HCT116 (cell line): ENCODE measurements around the gene CDON. TPM values are rescaled to one million over a fixed set of nuclear protein-coding genes. Genes with fewer than 3 reads are reported as not detected.

Experiments
- ATAC-seq: fragments of 200-7000 bp; cut with Tn5 transposase; 2 replicates; pipeline ENCODE4 v1.9.1; 2020; ENCODE audit warnings: mild to moderate bottlenecking, moderate library complexity
- BruUV-seq: library from RNA; stranded (reverse); fragments of 400-500 nt; replicated peaks from 2 replicates; lab custom pipeline; 2021; lab: Mats Ljungman, UMichigan
- CTCF ChIA-PET: fragments of 300-600 bp; sonication (Branson Sonifier 250); formaldehyde crosslinking; loops from one replicate; lab custom pipeline; 2021; ENCODE audit warnings: antibody characterized with exemption; lab: Charles Lee
- POLR2A ChIA-PET: fragments of 300-600, 350-600 bp; sonication (Branson Sonifier 250); formaldehyde crosslinking; loops from one replicate; lab custom pipeline; 2021; ENCODE audit warnings: antibody characterized with exemption; lab: Charles Lee
- RAD21 ChIA-PET, 2 experiments: fragments of 300-600 bp; sonication (Branson Sonifier 250); formaldehyde crosslinking; loops; one replicate each; lab custom pipeline; 2023; ENCODE audit warnings: low total read pairs in 2 of 2; ENCODE audit not compliant: uncharacterized antibody in 2 of 2, unreplicated experiment in 2 of 2, low non-redundant PET in 1 of 2; lab: Charles Lee
- DNase-seq: peaks from one replicate; pipeline ENCODE4 v3.0.0-alpha.2; 2010; ENCODE audit warnings: low read depth, low spot score
- H2AFZ ChIP-seq: fragments of 200-600 bp; shearing (Covaris generic), sonication (generic); 2 replicates; pipeline ENCODE4 v1.6.1; 2017; ENCODE audit warnings: low read depth, mixed run types, mixed read lengths, antibody characterized with exemption, low read length; ENCODE audit not compliant: poor library complexity, severe bottlenecking
- H3K27ac ChIP-seq: 2 replicates; pipeline ENCODE4 v1.5.1; 2012; ENCODE audit warnings: low read depth, low read length
- H3K27me3 ChIP-seq: fragments of 200-600 bp; sonication (generic); 2 replicates; pipeline ENCODE4 v1.6.1; 2016; ENCODE audit warnings: mixed run types, low read length, mixed read lengths; ENCODE audit not compliant: insufficient read depth
- H3K36me3 ChIP-seq, 2 experiments: fragments of 200-500 bp in 1 of 2; fragments of 200-600 bp in 1 of 2; sonication (Bioruptor generic) in 1 of 2; sonication (generic) in 1 of 2; 2 replicates each; pipeline versions ENCODE4 v1.5.1 to v1.6.1; 2014 to 2016; ENCODE audit warnings: low read length in 2 of 2, inconsistent platforms in 1 of 2, mixed read lengths in 1 of 2, mixed run types in 1 of 2; ENCODE audit not compliant: insufficient read depth in 2 of 2, control insufficient read depth in 1 of 2
- H3K4me1 ChIP-seq, 2 experiments: fragments of 200-600 bp in 1 of 2; sonication (generic) in 1 of 2; 2 replicates each; pipeline versions ENCODE4 v1.5.1 to v1.6.1; 2012 to 2017; ENCODE audit warnings: low read length in 2 of 2, inconsistent platforms in 1 of 2, mild to moderate bottlenecking in 1 of 2, mixed read lengths in 1 of 2, mixed run types in 1 of 2, moderate library complexity in 1 of 2; ENCODE audit not compliant: insufficient read depth in 2 of 2, control insufficient read depth in 1 of 2
- H3K4me2 ChIP-seq: fragments of 200-600 bp; sonication (generic); 2 replicates; pipeline ENCODE4 v1.6.1; 2017; ENCODE audit warnings: mixed run types, low read length, mixed read lengths
- H3K4me3 ChIP-seq, 2 experiments: fragments of 200-600 bp in 1 of 2; sonication (generic) in 1 of 2; replicated peaks in 1 of 2; 2 replicates each; pipeline ENCODE4 v1.5.1; 2011 to 2016; ENCODE audit warnings: low read length in 2 of 2, control low read depth in 1 of 2, low read depth in 1 of 2, mild to moderate bottlenecking in 1 of 2, mixed read lengths in 1 of 2, mixed run types in 1 of 2
- H3K79me2 ChIP-seq: fragments of 200-600 bp; sonication (generic); 2 replicates; pipeline ENCODE4 v1.6.1; 2017; ENCODE audit warnings: mild to moderate bottlenecking, mixed run types, low read length, moderate library complexity, mixed read lengths; ENCODE audit not compliant: insufficient read depth
- H3K9ac ChIP-seq: fragments of 200-600 bp; sonication (generic); 2 replicates; pipeline ENCODE4 v1.6.1; 2016; ENCODE audit warnings: low read length, mixed read lengths
- H3K9me2 ChIP-seq: fragments of 200-600 bp; sonication (generic), shearing (Covaris generic); 2 replicates; pipeline ENCODE4 v1.6.1; 2017; ENCODE audit warnings: mixed run types, mild to moderate bottlenecking, moderate library complexity; ENCODE audit not compliant: insufficient read depth
- H3K9me3 ChIP-seq, 2 experiments: fragments of 200-500 bp in 1 of 2; fragments of 200-600 bp in 1 of 2; sonication (Bioruptor generic) in 1 of 2; sonication (generic) in 1 of 2; 2 replicates each; pipeline ENCODE4 v1.6.1; 2014 to 2017; ENCODE audit warnings: low read length in 2 of 2, mixed read lengths in 2 of 2, inconsistent platforms in 1 of 2, low read depth in 1 of 2, mild to moderate bottlenecking in 1 of 2, mixed run types in 1 of 2, moderate library complexity in 1 of 2; ENCODE audit not compliant: control insufficient read depth in 1 of 2, insufficient read depth in 1 of 2
- H4K20me1 ChIP-seq: fragments of 200-600 bp; sonication (generic), shearing (Covaris generic); 2 replicates; pipeline ENCODE4 v1.6.1; 2017; ENCODE audit warnings: mixed run types, mild to moderate bottlenecking, moderate library complexity; ENCODE audit not compliant: insufficient read depth
- ATF3 ChIP-seq: IDR thresholded peaks from 2 replicates; pipeline ENCODE4 v1.6.1; 2012
- EGR1 ChIP-seq: IDR thresholded peaks from 2 replicates; pipeline ENCODE4 v1.6.1; 2012; ENCODE audit warnings: low read depth
- JUND ChIP-seq: IDR thresholded peaks from 2 replicates; pipeline ENCODE4 v1.6.1; 2012
- REST ChIP-seq: IDR thresholded peaks from 2 replicates; pipeline ENCODE4 v1.6.1; 2012; ENCODE audit warnings: low read depth
- TCF7L2 ChIP-seq: IDR thresholded peaks from 2 replicates; pipeline ENCODE4 v1.7.0; 2011; ENCODE audit warnings: borderline replicate concordance, inconsistent platforms; ENCODE audit not compliant: insufficient read depth, insufficient read length; ENCODE audit errors: extremely low read depth
- intact Hi-C: fragments of 100-400 bp; cut with micrococcal nuclease; formaldehyde crosslinking; loops from 2 replicates; pipeline ENCODE4 v1.10.0; 2022
- total RNA-seq: library from RNA; stranded (reverse); gene quantifications from one replicate; pipeline ENCODE4 v1.2.1, GENCODE V29; 2021; ENCODE audit not compliant: unreplicated experiment

The CDON gene
- total RNA-seq, 1 experiment from 2014 or later, result 16.9 TPM

- no peak overlapping the region for H3K27ac ChIP-seq
- no peak overlapping the region for H3K4me3 ChIP-seq
- H3K9me3 ChIP-seq, result no peaks in the 10 kb centered on the region
- H3K36me3 ChIP-seq, result no peaks in the 10 kb centered on the region
- ATAC-seq (no peak), DNase-seq (no peak)
- H4K20me1 ChIP-seq, result no peaks in the 10 kb centered on the region
- H3K4me2 ChIP-seq, result no peak overlapping the region
- H2AFZ ChIP-seq, result no peak overlapping the region
- RAD21 ChIA-PET, result no interaction called here
- no peaks in the 10 kb centered on the region for H3K9me2 ChIP-seq
- H3K79me2 ChIP-seq, result no peaks in the 10 kb centered on the region
- no peaks in the 10 kb centered on the region for H3K4me1 ChIP-seq
- intact Hi-C loops, result no loop called here
- CTCF ChIA-PET, result no interaction called here
- TF ChIP-seq EGR1 (no peak), TCF7L2 (no peak), ATF3 (no peak), REST (no peak), JUND (no peak)
- no peak overlapping the region for H3K9ac ChIP-seq
- POLR2A ChIA-PET, result no interaction called here
- H3K27me3 ChIP-seq, result no peaks in the 10 kb centered on the region
- BruUV-seq, result no TSS peak
These were observed 110.9 kb downstream of the CDON start for GRCh38 chr11:125951731-125952130.
